COLO829 (cell line): ENCODE measurements around the gene TCEANC2.
"Not testable (repeated sequence)": the region's sequence is repeated elsewhere in the genome, so short reads cannot be mapped to it uniquely, and the experiment has no call there.

ENCODE experiments used
- DNase-seq: peaks from one replicate; pipeline ENCODE4 v3.0.0; 2012; ENCODE audit warnings: low spot score

Gene TCEANC2

DNA sequence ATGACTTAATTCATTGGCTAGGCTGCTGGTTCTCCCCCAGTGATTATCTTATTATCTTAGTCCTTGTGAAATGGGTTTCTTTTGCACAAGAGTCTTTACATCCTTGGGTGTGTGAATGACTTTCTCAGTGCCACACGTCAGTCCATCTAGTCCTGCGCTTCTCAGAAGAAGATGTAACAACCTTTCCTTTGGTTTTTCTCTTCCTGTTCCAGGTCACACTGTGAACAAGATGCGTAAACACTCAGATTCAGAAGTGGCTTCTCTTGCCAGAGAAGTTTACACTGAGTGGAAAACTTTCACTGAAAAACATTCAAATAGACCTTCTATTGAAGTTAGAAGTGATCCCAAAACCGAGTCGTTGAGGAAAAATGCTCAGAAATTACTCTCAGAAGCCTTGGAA is 35.0 kb downstream of the TCEANC2 start:
- no peak for DNase-seq

DNA sequence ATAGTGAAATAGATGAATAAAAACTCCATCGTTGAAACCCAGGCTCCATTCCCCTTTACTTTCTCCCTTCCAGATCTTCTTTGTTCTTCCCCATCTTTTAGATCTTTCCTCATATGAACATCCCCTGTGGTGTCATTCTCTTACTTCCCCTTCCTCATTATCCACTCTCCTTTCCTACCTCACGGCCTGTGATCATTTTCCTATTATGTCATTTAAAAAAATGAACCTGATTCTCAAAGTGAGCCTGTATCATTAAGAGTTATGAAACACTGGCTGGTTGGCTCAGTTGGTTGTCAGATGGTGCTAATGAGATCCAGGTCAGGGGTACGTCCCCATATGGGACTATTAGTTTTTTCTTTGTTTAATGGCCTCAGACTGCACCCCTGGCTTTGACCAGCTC is 38.3 kb downstream of the TCEANC2 start:
- DNase-seq: no peak

DNA sequence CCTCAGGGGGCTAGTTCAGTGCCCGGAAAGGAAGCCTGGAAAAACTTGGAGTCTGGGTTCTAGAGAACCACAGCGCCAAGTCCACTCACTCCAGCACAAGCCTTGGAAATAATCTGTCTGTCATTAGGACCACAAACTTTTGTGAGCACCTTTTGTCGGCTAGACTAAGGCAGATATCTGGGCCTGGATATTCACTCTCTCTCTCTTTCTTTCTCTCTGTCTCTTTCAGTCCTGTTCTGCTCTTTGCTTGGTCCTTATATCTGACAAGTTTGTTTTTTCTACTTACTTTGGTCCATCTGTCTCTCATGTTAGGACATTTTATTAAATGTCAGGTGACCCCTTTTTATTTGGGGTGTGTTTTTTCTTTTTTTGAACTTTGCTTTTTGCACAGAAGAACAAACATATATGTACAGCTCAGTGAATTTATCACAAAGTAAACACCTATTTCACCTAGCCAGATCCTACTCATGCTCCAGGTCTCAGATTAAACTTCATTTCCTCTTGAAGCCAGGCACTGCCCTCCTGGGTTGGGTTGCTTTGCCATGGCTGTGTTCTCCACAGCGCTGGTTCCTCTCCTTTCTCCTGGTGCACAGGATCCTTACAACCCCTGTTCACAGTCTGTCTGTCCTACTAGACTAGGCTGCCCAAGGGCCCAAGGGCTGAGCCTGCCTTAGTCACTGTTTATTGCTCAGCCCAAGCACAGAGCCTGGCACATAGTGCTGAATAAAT is 40.8 kb downstream of the TCEANC2 start:
- no peak for DNase-seq

DNA sequence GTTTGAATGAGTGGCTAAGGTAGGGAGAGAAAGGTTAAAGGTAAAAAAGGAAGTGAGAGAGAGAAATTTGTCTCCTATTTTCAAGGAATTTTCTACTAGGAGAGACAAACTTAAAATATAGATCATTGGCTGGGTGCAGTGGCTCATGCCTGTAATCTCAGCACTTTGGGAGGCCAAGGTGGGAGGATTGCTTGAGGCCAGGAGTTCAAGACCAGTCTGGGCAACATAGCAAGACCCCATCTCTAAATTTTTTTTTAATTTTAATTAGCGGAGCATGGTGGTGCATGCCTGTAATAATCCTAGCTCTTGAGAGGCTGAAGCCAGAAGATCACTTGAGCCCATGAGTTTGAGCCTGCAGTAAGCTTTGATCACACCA is 41.3 kb downstream of the TCEANC2 start:
- not testable (repeated sequence) for DNase-seq

DNA sequence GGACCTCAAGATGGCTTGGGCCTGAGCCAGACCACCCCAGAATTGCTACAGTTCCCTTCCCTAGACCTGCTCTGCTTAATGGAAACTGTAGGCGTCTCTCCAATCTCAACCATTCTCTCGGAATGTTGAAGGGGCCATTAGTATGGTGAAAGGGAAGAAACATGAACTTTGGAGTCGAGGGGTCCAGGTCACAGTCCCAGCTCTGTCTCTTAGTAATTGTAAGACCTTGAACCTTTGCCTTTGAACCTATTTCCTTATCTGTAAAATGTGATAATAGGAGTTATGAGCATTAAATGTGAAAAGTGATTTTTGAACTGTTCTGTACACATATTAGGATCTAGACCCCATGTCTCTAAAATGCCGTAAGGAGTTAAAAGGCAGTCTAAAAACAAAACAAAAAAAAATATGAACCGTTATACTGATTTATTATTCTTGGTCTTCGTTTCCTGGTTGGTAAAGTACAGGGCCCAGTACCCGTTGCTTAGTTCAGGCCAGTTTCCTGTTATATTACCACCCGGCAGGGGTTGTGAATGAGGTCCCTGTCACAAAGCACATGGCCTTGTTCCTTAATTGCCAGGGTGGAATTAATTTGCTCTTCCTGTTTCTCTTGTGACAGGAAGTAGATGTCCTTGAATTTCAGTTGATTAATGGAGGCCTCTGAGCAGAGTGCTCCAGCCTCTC is 42.3 kb downstream of the TCEANC2 start:
- DNase-seq: no peak

DNA sequence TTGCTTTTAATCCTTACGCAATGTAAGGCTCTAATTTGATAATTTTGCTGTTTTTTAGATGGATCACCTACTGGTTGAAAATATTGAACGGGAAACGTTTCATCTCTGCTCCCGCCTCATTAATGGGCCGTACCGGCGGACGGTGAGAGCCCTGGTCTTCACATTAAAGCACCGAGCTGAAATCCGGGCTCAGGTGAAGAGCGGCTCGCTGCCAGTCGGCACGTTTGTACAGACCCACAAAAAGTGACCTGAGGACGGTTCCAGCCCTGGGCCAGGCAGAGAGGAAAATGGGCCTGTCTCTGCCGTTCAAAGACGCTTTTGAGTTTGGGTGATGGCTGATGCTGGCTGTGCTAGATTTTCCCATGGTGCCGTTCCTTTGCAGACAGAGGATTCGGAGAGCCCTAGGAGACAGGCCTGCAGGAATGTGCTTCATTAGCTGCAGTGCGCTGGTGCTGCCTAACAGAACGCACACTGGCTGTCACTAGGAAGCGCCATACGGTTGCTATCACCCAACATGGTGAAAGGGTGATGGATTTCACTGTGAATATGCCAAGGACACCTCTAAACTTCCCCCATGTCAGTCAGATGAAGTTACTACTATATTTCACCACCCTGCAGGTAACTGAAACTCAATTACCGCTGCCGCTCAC is 42.9 kb downstream of the TCEANC2 start:
- DNase-seq: no peak

DNA sequence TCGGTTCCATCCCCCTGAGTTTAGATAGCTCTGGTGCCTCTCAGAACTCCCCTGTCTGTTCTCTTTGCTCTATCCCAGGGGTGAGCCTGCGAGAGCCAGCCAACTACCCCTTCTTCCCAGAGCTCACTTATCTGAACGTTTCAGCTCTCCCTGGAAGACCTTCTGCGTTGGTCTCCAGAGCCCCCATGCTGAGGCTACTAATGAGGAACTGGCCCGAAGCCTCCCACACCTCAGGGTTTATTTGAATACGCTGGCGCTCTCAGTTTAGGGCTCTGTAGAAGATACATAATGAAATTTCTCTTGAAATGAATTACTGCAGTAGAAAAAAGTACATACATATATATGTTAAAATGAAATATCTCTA is 43.5 kb downstream of the TCEANC2 start:
- no peak for DNase-seq

DNA sequence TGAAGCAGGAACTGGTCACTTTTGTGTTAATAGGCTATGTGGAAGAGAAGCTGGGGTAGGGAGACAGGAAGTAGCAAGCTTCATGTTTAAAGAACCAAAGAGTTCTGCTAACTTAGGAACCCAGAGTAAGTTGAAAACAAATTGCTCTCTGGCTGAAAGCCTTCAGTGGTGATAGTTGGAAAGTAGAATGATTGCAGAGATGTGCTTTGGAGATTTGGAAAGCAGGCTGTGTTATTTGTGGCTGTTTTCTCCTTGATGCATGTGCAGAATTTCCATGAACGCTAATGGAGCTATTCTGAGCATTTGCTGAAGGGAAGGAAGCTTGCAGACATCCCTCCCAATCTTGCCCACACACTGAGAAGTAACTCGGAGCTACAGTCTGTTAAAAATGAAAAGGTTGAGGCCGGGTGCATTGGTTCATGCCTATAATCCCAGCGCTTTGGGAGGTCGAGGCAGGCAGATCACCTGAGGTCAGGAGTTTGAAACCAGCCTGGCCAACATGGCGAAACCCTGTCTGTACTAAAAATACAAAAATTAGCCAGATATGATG is 45.7 kb downstream of the TCEANC2 start:
- DNase-seq: no peak

DNA sequence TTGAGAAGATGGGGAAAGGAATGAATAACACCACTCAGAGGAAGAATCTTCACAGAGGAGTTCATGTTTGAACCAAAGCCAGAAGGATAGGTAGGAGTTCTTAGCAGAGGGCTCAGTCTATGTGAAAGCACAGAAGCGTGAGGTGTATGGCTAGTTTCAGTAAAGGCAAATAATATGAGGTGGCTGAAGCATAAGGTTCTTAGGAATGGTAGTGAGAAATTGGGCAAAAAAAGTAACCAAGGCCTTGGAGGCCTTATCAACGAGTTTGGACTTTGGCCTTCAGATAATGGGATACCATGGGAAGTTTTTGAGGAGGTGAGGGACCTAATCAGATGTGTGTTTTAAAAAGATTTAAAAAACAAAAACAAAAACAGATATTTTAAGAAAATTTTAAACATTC is 47.1 kb downstream of the TCEANC2 start:
- DNase-seq: no peak

DNA sequence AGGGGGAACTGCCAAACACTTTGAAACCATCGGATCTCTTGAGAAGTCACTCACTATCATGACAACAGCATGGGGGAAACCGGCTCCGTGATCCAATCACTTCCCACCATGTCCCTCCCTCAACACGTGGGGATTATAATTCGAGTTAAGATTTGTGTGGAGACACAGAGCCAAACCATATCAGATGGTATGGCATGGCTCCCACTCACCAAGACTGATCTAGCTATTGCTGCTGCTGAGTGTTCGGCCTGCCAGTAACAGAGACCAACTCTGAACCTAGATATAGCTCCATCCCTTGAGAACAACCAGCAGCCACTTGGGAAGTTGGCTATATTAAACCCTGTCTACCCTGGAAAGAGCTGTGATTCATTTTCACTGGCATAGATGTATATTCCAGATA is 50.0 kb downstream of the TCEANC2 start:
- DNase-seq: no peak

DNA sequence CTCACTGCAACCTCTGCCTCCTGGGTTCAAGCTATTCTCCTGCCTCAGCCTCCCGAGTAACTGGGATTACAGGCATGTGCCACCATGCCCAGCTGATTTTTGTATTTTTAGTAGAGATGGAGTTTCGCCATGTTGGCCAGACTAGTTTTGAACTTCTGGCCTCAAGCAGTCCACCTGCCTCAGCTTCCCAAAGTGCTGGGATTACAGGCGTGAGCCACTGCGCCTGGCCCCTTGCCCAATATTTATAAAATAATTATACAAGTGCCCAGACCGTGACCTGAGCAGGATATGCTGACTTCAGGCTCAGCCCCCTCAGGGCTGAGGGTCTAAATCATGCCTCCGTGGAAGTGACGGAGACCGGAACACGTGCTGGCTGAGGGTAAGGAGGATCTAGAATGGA is 51.2 kb downstream of the TCEANC2 start:
- DNase-seq: not testable (repeated sequence)

DNA sequence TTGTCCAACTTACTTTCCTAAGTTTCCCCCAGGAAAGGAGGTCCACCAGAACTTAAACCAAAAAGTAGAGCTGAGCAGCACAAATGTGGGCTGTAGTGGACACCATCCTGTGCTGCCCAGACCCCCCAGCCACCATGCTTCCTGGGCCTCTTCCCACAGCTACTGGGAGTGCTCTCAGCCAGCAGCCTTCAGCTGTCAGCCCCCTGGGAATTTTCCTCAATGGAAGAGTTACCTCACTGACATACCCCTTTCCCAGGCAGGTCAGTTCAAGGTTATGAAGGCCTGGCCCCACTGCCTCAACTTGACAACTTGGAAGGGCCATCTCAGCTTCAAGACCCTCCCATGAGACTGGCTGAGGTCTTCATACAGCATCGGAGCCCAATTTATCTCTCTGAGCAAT is 51.7 kb downstream of the TCEANC2 start:
- no peak for DNase-seq

DNA sequence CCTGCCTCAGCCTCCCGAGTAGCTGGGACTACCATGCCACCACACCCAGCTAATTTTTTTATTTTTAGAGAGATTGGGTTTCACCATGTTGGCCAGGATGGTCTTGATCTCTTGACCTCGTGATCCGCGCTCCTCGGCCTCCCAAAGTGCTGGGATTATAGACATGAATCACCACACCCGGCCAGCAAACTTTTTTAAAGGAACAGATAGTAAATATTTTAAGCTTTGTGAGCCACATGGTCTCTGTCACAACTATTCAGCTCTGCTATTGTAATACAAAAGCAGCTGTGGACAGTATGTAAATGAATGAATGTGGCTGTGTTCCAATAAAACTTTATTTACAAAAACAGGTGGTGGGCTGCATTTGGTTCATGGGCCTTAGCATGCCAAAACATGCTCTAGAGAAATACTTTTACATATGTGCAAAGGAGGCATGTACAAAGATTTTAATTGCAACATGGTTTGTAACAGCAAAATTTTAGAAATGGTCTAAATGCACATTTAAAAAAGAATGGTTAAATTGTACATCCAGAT is 52.4 kb downstream of the TCEANC2 start:
- no peak for DNase-seq

DNA sequence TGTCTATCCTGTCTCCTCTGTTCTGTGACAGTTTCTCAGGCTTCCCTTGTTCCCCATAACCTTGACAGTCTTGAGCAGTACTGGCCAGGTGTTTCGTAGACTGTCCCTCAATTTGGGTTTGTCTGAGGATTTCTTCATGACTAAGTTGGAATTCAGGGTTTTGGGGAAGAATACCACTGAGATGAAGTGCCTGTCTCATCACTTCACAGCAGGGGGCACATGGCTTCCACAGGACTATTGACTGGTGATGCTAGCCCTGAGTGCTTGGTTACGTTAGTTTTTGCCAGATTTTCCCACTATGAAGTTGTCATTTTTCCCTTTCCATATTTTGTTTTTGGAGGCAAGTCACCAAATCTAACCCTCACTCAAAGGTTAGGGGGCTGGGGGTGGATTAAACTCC is 53.7 kb downstream of the TCEANC2 start:
- no peak for DNase-seq

DNA sequence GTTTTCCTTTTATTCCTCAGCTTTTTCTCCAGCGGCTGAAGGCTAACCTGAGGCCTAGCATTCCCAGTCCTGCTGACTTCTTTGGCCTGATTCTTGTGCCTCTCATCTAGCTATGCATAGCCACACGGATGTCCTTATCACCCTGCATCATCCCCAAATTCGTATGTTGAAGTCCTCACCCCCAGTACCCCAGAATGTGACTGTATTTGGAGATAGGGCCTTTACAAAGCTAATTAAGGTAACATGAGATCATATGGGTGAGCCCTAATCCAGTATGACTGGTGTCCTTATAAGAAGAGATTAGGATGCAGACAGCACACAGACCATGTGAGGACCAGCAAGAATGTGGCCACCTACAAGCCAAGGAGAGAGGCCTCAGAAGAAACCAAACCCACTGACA is 54.7 kb downstream of the TCEANC2 start:
- DNase-seq: no peak

DNA sequence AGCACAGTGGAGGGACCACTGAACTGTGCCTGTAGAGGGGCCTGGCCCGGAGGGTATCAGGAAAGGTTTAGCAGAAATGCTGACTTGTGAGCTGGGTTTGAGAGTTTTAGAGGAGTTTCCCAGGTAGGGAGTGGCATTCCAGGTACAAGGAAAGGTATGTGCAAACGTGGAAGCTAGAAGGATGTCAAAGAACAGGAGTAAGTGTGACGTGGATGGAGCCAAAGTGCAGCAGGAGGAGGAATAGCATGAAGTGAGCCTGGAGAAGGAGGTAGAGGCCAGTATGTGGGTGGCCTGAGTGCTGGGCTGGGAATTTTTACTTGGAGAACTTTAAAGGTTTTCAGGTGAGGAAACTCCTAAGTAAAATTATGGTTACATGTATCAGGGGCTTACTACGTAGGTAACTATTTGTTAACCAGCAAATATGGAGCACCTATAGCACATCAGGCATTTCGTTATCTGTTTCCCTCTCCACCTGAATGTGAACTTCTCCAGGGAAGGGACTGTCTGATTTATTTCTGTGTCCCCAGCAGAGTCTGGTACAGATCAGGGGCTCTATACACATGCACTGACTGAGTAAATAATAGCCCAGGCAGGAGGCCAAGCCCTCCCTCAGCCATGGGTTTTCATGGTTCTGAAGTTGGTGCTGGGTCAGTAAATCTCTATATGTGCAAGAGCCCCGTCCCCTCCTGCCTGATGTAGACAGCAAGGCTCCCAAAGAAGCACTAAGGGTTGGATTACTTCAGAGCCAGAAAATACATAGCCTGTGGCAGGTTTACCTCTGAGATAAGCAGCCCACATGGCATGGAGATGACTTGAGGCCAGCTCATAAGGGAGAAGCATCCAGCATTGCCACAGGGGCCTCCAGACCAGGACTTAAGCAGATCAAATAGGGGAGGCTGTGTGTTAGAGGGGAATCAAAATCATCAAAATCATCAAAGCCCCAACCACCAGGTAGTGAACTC is 56.0 kb downstream of the TCEANC2 start:
- no peak for DNase-seq

DNA sequence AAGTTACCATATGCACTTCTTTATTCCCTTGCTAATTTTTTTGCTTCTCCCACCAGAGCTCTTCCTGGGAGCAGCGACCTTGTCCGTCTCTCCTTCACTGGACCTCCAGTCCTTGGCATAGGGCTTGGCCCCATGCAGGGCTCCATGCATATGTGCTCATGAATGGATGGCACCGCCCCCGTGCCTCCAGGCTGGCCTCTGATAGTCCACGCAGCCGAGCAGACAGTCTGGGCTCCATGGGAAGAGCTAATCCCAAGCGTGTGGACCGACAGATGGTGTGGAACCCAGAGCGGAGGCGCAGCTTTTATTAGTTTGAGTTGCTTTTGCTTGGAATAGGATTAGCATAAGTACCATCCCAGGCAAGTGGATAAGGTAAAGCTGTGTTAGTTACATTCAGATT is 57.6 kb downstream of the TCEANC2 start:
- DNase-seq: no peak

DNA sequence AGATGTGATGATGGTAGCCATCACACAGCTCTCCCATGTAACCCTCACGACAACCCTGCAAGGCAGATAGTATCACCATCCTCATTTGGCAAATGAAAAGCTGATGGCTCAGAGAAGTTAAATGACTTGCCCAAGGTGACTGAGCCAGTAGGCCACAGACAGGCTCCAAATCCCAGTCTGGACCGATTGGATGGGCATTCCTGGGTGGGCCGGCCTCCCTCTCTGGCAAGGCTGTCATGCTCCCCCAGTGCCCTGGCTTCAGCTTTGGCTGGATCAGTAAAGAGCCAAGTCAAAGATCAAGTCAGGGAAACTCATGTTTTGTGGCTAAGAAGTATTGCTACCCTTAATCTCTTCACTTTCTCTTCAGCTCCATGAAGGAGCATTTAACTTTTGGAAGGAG is 58.2 kb downstream of the TCEANC2 start:
- DNase-seq: no peak

DNA sequence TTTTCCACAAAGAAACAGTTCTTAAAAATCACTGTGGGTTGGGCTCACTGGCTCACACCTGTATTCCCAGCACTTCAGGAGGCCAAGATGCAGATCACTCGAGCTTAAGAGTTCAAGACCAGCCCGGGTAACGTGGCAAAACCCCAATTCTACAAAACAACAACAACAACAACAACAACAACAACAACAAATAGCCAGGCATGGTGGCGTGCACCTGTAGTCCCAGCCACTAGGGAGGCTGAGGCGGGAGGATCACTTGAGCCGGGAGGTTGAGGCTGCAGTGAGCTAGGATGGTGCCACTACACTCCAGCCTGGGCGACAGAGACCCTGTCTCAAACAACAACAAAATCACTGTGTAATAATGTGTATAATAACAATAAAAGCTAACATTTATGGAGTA is 58.6 kb downstream of the TCEANC2 start:
- no peak for DNase-seq

DNA sequence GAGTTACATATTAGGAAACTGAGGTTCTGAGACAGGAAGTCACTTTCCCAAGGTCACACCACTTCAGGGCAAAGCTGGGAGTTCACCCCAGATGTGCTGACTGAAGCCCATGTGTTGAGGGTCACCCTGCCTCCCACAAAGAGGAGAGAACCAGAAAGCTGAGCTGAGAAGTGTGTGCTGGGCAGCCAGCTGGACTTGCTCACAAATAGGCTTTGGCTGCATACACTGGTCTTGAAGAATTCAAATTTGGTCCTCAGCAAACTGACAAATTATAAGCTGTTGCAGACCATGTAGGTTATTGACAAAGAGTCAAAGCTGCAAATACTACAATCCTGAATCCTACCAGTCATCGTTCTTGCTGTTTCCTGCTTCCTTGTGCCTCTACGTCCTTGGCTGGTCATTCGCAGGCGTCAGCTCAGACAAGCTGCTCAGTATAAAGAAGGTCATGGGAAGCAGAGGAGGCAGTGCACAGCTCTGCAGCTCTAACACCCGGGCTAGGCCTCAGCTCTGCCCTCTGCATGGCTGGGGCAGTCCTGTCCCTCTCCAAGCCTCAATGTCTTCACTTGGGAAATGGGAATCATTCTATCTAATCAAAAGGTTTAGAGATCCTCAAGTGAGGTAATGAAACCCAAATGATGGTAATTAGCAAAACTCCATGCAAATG is 59.4 kb downstream of the TCEANC2 start:
- no peak for DNase-seq

DNA sequence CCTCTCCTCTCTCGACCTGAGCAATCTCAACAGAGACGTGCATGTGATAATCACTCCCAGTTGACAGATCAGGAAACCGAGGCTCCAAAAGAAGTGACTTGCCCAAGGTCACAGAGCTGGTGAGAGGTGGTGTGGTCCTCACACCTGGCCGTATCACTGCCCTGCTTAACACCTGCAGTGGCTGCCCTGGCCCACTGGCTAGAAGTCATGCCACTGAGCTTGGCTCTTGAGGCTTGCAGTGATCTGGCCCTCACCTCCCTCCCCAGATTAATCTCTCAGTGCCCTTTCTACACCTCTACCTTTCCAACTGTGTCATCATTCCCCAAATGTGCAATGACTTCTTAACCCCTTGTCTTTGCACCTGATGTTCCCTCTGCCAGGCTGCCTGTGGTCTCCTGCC is 60.6 kb downstream of the TCEANC2 start:
- no peak for DNase-seq
